GM21619 (cell line): Measurements from ENCODE around the gene NEXN.
A peak's percentile ranks its signal among the peaks of the same experiment; 100 is the strongest.
"Not testable (repeated sequence)": the region's sequence is repeated elsewhere in the genome, so short reads cannot be mapped to it uniquely, and the experiment has no call there.

Experiments used
- ATAC-seq: cut with Tn5 transposase; IDR thresholded peaks from one replicate; pipeline ENCODE4 v1.9.1; 2021; ENCODE audit not compliant: unreplicated experiment

The NEXN gene

DNA sequence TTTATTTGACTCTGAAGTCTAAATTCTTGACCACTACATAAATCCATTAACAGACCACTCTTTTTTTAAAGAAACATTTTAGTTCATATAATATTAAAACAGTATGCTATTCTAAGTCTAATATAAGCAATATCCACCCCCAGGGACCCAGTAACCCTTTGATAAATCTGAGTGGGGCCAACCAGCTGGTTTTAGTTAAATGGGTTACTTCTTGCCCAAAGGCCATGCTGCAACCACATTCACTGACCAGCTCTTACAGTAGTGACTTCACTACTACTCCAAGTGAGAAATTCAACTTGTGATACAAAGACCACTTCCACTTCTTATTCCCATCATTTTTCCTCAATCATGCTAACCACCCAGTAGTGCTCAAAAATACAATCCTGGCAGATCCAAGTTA, 70.0 kb downstream of the NEXN start:
- no peak for ATAC-seq

DNA sequence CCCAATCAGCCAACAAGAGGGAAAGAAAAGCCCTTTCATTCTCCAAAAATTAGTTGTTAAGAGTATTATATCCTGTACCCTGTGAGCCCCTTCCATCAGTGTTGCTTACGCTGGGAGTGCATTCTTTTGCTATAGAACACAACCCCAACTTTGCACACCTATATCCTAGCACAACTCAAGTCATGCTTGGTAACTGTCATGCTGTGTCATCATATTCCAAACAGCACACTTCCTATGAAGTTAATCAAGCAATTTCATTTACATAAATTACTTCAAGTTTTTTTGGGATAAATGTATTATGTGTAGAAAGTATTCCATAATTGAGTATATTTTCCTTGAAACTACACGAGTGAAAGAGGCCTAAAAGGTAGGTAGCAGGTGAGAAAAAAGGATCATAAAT, 70.4 kb downstream of the NEXN start:
- no peak for ATAC-seq

DNA sequence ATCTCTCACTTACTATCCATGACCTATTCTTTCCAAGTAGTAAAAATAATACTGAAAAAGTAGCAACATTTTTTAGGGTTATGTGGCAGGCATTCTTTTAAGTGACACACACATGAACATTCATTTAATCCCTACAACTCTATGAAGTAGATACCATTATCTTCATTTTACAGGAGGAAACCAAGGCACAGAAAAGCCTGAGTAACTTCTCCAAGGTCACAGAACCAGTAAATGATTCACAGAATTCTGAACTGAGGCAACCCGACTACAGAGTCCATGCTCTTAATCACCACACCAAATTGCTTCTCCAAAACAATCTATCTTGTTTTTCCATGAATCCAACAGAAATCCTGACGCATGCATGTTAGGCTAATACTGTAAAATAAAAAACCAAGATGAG, 73.0 kb downstream of the NEXN start:
- ATAC-seq, result no peak

DNA sequence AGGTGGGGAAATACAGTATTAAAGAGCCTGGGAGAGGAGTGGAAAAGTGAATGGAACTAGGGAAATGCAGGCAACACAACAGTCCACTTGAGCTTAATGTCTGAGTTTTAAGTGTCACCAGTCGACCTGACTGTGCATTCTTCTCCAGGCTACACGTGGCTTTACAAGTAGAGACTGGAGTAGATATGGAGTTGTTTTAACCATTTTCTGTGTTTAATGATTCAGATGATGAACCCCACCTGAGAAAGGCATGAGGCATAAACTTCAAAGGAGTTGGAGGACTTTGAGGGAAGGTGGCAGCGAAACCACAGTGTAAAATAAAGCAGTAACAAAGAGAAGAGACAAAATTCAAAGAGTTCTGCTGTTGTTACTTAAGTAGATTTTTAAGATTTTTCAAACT, 77.9 kb downstream of the NEXN start:
- no peak for ATAC-seq

- ATAC-seq, result no peak
Observed at GRCh38 chr1:77970192-77970591, 81.8 kb downstream of the NEXN start.

GRCh38 chr1:77972080-77972479, 83.7 kb downstream of the NEXN start:
- no peak for ATAC-seq

- no peak for ATAC-seq
Observed at GRCh38 chr1:77975386-77975785, 87.0 kb downstream of the NEXN start.

DNA sequence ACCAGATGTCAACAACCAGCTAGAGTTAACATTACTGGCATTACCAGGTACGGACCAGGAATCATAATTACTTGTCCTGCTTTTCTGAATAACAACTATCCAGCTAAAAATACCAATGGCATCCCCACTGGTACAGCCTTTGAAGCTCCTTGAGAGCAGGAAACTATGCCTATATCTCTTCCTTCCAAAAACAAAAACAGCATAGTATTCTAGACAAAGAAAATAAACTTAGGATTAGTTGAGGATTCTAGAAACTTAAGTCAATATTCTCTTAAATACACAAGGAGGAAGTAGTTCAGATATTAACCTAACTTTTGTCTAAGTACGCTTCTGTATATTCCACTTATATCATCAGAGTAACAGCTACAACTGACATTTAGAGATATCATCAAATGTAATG, 87.5 kb downstream of the NEXN start:
- no peak for ATAC-seq

DNA sequence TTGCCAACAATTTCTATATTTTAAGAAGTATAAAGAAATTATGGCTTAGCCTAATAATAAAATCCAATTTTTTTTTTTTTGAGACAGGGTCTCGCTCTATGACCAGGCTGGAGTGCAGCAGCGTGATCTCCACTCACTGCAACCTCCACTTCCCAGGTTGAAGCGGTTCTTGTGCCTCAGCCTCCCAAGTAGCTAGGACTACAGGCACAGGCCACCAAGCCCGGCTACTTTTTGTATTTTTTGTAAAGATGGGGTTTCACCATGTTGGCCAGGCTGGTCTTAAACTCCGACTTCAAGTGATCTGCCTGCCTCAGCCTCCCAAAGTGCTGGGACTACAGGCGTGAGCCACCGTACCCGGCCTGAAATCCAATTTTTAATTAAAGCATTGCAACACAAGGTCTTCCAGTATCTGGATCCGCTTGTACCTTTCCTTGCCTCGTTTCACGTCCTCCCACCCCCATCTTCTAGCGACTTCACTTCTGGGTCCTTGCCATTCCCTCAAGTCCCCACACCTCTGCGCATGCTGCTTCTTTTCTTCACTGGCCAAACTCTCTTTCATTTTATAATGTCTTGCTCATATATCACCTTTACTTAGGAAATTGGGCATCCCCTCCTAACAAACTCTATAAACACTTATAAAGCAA, 88.1 kb downstream of the NEXN start:
- no peak for ATAC-seq

- ATAC-seq, result no peak
Observed at GRCh38 chr1:77977989-77978292, 89.5 kb downstream of the NEXN start.

DNA sequence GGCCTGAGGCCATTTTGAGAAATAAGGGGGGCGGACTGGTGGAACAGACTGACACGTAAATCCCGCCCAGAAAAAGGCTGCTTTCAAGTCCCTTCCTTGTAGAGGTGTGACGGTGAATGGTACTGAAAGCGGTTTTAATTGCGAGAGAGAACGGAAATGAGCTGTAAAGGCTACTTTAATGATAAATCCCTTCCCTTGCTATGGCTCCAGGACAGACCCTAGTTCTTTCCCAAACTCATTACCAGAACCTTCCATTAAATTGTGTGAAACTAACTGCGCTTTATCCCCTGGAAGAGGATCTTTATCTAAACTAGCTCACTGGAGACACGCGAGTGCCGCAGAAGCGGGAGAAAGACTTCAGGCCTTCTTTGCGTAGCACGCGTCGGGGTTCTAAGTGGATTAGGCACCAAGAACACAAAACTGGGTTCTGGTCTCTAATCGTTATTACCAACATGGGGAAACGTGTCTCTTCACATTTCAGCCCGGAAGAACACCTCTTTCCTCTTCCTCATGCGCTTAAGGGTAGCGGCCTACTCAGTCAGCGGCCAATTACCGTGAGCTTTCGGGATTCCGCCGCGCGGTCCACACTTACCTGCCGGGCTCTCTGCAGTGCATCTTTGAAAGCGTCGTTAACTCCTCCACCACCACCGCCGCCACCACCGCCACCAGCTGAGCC, 90.0 kb downstream of the NEXN start:
- peak; percentile 67 for ATAC-seq

DNA sequence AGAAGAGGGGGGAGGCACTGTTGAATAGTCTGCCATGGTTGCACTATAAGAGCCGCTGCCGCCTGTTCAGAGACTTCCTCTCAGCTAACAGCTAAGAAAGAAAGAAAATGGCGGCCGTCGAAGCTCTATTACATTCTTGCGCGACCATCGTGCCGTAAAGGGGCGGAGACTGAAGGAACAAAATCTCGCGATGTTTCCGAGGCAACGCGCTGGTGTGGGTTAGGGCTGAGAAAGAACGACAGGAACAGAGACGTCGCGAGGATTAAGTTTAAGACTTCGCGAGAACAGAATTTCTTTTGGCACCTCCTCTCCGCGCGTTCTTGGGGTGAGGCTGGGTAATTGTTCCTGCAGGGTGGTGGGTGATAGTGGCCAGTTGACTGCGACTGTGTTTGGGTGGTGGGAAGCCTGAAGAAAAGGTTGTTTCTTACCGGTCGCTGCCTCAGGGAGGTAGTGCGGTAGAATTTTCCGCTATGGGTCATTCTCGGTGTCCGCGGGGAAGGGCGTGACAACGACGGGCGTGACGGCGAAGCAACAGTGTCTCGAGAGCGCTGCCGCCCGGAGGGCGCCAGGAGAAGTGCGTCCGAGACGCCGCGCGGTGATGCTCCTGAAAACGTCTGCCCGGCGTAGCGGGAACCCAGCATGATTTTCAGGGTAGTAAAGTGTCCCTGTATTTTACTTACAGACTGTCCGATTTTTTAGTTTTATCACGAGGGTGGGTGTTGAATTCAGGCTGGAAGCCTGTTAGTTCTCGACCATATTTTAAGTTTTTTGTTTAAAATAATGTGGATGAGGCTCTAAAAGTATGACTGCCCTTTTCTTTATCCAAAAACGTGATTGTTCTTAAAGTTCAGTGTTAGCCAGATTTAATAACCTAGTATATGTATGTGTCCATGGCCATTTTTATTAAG, 90.8 kb downstream of the NEXN start, which contains the start of gene FUBP1:
Gene FUBP1, minus strand, starts transcription at position 104 of the 908 bp plus-strand sequence. Its CDS starts 68 bp downstream, at position 36.
- ATAC-seq, result peak; percentile 72

GRCh38 chr1:77983352-77983996, 95.0 kb downstream of the NEXN start:
- not testable (repeated sequence) for ATAC-seq

DNA sequence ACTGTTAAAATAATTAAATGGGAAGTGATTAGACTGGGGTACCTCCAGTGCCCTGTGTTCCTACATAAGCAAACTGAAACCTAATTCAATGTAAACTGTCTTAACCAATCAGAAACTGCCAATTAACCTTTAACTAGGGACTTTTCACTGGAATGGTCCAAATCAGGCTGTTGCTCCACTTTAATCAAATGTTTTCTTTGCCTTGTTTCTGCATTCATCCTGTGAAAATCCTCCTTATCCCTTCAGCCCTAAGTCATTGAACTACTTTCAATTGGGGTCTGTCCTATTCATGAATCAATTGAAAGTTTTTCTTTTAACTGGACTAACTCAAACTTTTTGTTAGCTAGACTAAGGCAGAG, 95.6 kb downstream of the NEXN start:
- no peak for ATAC-seq

DNA sequence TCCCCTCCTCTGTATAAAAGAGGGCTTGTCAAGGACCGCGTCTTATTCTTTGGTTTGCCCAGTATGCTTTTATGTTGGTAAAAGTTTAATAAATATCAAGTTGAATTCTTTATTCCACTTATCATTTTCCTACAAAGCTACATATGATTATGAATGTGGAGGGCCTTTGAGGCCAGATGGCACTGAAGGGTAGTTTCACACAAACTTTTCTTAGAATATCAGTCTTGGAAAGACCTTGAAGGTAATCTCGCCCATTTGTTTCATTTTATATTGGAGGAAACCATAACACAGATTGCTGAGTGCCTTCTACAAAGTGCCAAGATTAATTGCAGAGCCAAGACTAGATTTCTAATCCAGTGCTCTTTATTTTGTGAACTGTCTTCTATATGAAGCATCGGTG, 96.2 kb downstream of the NEXN start:
- ATAC-seq, result no peak

- ATAC-seq, result no peak
Observed at GRCh38 chr1:77986810-77987209, 98.4 kb downstream of the NEXN start.

DNA sequence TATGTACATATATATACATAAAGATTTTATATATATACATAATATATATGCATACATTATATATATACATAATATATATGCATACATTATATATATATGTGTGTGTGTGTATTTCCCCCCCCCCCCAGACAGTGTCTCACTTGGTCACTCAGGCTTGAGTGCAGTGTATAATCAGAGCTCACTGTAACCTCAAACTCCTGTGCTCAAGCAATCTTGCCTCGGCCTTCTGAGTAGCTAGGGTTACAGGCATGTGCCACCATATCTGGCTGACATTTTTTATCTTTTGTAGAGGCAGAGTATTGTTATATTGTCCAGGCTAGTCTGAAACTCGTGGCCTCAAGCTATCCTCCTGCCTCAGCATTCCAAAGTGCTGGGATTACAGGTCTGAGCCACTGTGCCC, 99.5 kb downstream of the NEXN start:
- ATAC-seq, result no peak

- ATAC-seq, result no peak
Observed at GRCh38 chr1:77989744-77990143, 101.3 kb downstream of the NEXN start.

DNA sequence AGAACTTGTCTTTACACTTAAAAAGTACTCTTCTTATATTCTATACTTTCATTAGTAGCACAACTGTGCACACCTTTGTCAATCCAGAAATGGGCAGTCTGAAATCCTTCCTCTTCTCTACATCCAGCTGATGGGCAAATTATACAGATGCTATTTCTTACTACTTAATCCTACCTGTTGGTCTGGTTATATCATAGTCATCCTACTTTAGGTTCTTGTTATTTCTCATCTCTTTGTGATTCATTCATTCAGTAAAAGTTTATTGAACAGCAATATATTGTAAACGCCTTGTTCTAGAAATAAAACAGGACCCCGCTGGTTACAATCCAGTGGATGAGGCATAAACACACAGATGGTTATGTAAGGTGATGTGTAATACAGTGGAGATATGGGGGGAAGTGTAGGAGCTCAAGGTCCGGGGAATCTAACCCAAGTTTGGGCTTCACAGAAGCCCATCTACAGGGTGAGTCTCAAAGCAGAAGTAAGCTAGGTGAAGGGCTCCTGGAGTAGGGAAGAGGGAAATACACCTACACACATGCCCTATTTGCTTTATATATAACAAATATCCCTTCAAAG, 102.3 kb downstream of the NEXN start:
- no peak for ATAC-seq

- ATAC-seq, result no peak
Observed at GRCh38 chr1:77991638-77992037, 103.2 kb downstream of the NEXN start.
